Right hindlimb (tissue), 1 donor: ENCODE measurements around the gene HPCA.

Experiments used
- DNase-seq: peaks from one replicate; pipeline ENCODE4 v3.0.0-alpha.2; 2018

HPCA gene

DNA sequence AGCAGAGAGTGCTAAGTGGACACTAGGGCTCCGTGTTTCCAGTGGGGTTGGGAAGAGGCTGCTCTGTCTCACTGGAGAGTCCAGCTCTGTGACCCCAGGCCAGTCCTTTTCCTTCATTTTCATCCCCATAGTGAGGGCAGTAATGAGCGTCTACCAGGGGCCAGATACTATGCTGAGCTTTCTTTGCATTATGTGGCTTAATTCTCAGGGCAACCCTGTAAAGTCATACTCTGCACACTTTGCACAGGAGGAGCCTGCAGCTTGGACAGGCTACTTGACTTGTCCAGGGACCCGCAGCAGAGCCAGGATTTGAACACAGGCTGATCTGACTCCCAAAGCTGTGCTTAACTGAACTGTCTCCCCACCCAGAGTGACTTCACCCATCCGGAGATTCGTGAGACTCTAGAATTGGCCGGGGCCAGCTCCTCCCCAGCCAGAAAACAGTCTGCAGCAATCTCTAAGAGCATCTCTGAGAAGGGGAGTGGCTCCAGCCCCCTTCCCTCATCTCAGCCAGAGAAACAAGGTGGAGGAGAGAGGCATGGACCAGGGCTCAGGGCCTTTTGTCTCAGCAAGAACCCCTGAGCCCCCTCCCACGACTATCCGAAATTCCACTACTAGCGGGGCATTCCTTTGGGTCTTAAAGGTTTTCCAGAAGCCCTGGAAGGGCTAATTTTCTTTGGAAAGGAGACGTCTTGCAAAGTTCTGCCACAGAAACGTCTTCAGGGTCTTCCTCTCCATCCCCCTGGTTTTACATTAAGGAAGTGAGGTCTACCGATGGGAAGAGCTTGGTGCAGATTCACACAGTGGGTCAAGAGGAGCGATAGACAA, 14.7 kb upstream of the HPCA start:
- DNase-seq = peak; percentile 81

DNA sequence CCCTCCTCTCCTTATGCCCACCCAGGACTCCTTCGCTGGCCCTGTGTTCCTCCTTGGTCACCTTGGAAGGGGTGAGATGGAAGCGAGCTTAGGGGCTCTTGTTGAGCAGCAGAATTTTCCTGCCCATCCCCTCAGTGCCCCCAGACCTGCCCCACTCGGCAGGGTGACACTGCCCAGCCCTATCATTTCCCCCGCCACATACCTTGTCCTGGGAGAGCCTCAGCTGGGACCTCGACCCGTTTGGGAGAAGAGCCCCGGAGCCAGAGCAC, 14.2 kb upstream of the HPCA start:
- no peak for DNase-seq

DNA sequence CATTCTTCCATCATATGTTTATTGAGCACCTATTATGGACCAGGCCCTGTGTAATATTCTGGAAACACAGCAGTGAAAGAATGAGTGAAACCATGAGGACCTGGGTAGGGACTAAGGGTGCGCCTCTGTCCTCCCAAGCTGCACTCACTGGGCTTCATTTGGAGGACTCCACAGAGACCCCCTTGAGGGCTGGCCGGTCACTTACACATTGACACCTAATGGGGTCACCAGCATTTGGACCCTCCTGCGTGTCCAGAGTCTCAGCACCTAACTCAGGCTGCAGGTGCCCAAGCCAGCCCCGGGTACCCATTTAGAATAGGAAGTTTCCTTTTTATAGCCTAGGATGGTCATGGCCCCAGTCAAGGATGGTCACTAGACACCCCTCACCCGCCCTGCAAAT, 12.8 kb upstream of the HPCA start:
- peak; percentile 19 for DNase-seq

DNA sequence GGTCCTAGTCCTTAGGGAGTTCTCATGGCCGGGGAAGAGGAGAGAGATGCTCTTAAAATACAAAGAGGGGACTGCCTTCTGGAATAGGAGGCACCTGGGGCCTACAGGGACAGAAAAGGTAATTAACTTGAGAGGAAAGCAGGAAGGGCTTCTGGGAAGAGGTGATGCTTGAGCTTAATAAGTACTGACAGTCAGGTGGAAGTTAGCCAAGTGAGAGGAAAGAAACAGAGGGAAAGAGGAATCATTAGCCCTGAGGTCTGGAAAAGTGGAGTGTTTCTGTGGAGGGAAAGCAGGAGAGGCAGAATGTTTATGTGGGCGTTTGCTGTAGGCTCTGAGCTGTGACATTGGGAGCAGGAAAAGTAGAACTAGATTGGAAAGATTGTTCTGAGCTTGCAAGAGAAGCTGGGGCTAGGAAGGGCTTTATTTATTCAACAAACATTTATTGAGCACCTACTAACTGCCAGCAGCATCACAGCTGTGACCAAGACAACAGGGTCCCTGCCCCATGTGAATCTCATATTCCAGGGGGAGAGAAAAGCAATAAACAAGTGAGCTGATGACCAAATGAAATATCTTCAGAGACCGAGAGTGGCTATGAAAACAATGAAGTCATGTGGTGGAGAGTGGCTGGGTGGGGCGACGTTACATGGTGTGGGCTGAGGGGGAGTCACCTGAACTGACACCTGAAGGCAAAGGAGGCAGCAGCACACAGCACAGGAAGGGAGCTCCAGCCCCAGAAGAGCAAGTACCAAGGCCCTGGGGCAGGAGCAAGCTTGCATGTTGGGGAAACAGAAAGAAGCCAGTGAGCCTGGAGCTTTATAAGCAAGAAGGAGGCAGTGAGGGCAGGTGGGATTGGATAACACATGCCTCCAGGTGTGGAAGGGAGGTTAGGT, 11.2 kb upstream of the HPCA start:
- DNase-seq = peak; percentile 7

DNA sequence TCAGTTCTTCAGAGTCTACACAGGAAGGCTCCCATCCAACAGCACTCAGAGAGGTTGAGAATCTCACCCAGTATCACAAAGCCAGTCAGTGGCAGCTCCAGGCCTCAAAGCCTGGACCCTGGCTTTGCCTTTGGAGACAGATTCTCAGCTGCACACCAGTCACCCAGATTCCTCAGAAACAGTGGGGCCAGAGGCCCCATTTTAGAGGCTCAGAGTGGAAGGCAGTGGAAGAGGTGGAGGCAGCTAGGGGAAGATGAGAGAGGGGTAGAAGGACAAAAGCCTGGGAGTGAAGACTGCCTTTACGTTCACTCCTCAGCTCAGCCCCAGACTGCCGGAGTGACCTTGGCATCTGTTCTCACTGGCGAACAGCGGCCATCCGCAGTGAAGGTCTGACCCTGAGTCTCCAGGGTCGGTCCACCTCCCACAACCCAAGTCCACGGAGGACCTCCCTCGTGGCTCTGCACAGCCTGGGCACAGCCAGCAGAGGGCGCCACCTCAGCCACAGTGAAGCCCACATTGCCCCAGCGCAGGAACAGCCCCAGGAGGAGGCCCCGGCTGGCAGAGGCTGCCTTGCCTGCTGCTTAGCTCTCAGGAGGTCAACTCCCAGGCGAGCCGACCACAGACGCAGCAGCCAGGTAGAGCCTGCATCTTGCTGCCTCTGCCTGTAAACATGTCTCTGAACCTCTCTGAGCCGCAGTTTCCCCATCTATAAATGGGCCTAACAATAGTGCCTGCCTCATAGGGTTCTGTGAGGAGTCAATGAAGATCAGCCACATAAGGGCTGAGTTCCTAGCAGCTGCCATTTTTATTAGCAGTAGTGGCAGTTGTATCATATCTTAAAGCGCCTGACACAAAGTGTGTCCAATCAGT, 9.7 kb upstream of the HPCA start:
- DNase-seq = peak; percentile 59

DNA sequence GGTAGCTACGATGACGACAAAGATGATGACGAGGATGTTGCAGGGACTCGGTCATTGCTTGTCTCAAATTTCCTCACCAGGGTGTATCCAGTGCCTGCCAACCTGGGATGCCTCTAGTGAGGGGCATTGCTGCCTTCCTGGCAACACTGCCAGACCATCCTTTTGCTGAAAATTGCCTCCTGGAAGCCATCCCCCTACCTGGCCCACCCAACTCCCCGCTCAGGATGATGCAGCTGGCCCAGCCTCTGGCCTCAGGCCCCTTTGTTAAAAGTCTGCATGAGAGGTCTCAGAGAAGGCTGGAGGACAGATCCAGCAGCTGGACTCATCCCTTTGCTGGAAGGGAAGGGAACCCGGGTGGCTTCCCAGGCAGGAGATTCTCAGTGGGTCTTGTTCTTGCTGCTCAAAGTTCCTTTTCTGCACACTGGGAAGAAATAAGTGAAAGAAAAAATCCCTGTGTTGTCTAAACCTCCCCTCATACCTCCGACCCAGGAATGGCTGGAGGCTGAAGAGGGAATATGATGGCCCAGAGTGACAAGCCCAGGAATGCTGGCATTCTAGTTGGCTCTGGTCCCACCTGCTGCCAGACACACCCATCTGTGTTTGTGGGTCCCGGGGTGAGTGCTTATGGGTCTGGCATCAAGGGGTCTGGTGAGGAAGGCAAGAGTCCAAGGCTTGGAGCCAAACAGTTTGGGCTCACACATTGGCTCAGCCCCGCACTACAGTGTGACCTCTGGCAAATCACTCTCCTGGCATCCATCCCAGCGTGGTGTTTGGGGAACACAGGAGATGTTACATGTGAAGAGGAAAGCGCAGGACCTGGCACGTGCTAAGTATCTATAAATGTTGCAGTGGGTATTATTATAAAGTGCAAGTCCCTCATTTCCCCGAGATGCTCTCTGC, 8.8 kb upstream of the HPCA start:
- peak; percentile 43 for DNase-seq

DNA sequence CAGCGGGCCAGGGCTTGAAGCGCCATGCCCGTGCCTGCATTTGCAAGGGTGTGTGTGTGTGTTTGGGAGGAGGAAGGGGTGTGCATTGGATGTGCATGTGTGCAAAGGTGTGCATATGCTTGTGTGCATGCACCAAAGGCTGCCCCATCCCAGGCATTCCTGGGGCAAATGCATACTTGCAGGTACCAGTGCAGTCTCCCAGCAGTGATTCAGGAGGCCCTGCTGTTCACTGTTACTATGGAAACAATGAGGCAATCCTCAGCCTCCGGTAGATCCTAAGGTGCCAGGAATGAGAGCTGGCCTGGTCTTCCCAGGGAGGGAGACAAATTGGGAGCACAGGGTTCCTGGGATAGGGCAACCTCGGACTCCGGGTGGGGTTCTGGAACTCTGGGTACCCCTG, 8.1 kb upstream of the HPCA start:
- DNase-seq = peak; percentile 17

DNA sequence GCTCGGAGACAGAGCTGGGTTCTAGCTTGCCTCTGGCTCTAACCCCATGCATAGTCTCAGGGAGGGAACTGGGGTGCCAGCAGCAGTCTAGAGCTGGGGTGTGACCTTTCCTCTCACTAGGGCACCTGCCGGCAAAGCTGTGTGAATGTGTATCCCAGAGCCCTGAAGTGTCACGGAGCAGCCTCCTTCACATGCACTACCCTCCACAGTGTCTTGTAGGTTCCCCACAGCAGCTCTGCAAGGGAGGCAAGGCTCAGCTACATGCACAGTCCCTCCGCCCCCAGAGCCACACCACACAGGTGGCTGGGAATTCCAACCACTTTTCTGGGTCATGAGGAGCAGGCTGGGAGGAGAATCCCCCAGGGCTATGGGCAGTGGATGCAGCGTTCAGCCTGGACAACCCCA, 7.7 kb upstream of the HPCA start:
- DNase-seq = peak; percentile 9

DNA sequence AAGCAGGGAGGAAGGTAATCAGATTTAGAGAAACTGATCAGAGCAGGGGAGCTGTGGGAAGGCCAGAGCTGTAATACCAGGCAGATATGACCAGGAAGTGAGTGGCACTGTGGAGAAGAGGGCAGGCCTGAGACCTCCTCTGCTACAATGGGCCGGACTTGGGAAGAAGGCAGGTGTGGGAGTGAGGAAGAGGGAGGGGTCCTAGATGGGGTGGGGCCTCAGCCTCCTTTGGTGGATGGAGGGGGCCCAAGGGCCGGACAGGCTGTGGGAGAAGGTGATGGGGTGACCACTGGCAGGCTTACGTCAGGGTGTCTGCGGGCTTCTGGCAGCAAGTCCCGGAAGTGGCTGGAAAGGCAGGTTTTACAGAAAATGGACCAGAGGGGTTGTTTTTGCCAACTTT, 5.0 kb upstream of the HPCA start:
- no peak for DNase-seq

DNA sequence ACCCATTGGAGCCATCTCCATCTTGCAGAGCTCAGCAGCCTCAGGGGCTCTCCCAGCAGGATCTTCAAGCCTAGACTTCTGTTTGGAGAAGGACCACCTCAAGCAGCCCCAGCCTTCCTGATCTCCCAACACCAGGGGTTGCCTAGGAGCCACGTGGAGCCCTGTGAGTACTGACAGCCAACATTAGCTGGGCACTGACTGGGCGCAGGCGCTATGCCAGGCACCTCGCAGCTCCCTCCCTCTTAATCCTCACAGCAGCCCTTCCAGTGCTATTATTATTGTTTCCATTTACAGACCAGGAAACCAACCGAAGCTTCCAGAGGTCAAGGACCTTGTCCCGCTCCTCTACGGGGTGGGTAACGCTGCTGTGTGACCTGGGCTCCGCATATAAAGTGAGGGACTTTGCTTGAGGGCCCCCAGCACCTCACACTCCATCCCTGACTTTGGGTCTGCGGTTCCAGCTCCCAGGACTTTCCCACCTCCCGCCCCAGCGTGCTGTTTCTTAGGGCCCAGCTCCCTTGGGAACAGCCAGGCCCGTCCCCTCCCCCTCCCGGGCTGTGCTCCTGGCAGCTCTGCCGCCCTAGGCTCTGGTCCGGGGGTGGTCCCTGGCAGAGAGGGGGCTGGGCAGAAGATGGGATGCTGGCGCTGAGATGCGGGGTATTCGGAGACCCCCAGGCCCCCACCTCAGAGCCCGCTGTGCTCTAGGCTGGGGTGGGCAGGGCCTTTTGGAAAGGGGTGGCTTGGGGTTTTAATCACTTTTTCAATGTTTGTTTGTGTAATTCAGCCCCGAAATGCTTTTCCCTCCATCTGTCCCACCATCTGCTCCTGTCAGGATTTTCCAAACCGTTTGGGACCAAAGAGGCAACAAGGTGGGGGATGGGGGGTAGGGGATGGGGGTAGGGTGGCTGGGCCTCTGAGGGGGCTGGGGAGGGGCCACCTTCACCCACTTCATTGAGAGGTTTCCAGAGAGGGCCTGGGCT, 4.1 kb upstream of the HPCA start:
- DNase-seq = no peak

DNA sequence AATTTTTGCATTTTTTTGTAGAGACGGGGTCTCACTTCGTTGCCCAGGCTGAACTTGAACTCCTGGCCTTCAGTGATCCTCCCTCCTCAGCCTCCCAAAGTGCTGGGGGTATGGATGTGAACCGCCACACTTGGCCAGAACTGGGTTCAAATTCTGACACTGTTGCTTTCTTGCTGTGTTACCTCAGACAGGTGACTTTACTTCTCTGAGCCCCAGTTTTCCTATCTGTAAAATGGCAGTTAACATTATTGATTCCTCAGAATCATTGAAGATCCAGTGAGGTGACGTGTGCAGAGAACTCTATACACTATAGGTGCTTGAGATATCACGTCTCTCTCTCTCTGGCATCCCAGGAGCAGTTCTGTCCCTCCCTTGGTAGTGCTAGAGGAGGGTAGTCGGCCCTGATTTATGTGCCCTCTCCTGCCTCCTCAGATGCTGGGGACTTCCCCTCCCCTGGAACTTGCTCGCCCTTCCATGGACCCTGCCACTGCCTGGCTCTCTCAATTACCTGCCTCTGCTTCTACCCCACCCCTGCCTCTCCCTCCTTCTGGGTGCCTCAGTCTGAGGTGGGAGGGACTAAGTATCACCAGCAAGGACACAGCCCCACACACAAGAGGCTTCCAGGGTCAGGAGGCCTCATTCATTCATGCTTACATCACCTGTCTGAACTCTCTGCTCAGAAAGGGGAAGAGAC, 2.8 kb upstream of the HPCA start:
- DNase-seq = no peak

DNA sequence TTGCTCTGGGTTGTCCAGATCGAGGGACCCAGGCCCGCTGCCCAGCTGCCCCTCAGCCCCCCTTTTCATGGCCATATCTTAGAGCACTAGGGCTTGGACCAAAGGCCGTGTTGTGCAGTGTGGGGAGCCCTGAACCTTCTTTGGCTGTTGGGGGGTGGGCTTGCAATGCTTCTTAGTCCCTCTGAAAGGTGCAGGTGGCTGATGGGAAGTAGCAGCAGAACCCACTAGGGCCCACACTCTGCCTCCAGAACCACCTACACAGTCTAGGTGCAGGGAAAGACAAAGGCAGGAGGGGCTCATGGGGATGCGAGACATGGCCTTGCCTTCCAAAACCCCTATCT, 2.3 kb upstream of the HPCA start:
- DNase-seq = no peak

DNA sequence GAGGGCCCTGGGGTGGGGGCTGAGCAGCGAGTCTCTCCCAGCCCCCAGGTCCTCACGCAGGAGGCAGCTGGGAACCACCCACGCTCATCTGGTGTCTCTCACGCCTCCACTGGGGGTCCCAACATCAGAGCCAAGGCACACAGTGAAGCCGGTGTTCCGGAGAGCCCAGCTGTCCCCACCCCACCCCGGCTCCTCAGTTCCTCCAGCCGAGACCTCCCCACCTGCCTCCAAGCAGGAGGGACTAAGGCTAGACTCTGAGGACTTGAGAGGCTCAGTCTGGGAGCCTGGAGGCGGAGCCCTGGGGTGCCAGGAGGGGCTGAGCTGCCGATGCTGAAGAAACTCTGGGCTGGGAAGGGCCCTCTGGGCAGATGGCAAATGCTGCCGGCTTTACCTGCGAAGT, 1.6 kb upstream of the HPCA start:
- DNase-seq = no peak

DNA sequence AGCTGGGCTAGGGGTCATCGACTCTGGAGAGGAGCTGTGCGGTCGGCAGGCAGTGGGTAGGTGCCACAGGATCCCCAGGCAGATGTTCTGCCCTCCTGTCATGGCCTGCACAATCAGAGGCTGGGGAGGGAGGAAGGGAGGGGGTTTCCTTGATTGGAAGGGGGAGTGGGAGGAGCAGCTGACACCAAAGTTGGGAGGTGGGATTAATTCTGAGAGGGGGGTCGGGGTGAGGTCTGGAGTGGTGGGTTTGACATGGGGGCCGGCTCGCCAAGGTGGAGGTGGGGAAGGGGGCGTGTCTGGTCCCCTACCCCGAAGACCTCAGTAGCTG, 651 bp upstream of the HPCA start:
- no peak for DNase-seq

DNA sequence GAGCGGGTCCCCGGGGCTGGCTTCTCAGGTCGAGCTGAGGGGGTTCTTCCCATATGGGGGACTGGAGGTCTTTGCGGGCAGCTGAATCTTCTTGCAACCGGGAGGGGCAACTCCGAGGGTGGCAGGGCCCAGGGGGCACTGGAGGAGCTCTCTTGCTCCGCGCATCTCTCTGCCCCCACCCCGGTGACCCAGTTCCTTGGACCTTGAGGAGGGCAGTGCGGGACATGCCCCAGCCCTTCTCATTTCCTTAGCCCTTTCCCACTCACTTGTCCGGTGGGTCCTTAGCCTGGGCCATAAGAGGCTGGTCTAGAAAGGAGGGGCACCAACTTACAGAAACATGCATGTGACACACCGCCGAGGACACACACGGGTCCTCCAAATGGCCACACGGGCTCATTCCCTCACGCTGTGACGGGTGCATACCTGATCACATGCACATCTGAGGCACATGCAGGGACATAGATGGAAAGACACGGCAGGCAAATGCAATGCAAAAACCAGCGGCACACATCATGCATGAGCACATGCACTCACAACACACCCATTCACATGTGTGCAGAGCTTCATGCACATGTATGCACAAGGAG, 630 bp downstream of the HPCA start:
- no peak for DNase-seq

DNA sequence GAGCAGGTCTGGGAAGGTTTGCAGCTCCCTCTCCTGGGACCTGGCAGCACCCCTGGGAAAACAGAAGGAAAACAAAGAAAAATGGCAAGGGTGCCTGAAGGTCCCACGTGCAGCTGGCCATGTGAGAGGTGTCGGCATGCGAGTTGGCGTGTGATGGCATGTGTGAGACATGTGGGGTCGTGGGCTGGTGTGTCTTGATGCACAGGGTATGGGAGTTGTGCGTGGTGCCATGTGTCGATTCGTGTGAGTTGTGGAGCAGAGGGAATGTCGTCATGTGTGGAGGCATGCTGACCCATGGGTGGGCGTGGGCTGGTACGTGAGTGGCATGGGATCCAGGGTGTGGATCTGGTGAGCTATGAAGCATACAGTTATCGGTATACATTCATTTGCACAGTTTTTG, 1.3 kb downstream of the HPCA start:
- DNase-seq = no peak

DNA sequence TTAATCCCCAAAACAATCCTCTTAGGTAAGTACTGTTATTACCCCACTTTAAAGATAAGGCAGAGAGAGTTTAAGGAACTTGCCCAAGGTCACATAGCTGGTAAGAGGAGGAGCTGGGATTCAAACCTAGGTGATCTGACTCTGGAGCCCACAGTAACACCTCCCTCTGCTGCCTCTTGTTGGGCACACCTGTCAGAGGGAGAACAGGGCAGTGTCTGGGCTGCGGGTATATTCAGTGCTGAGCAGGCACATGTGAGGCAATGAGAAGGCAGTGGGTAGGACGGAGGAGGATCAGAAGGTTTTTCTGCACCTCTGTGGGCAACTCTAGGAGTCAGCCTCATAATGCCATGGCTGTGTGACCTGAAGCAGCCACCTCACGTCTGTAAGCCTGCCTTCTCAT, 1.8 kb downstream of the HPCA start:
- DNase-seq = no peak

DNA sequence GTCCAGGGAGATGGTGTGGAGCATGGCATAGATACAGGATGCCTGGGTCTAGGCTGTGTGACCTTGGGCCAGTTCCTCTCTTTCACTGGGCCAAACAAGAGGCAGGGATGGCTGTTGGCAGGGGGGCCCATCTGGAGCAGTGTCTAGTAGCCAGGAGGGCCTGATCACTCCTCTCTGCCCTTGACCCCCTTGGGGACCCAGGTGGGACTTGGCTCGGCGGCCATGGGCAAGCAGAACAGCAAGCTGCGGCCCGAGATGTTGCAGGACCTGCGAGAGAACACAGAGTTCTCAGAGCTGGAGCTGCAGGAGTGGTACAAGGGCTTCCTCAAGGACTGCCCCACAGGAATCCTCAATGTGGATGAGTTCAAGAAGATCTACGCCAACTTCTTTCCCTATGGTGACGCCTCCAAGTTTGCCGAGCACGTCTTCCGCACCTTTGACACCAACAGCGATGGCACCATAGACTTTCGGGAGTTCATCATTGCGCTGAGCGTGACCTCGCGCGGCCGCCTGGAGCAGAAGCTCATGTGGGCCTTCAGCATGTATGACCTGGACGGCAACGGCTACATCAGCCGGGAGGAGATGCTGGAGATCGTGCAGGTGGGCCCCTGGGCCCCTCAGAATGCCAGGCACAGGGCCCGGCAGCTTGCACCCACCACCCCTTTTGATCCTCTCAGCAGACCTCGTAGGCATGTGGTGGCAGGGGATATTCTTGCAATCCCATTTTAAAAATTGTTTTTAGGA, 2.6 kb downstream of the HPCA start:
- DNase-seq = no peak

DNA sequence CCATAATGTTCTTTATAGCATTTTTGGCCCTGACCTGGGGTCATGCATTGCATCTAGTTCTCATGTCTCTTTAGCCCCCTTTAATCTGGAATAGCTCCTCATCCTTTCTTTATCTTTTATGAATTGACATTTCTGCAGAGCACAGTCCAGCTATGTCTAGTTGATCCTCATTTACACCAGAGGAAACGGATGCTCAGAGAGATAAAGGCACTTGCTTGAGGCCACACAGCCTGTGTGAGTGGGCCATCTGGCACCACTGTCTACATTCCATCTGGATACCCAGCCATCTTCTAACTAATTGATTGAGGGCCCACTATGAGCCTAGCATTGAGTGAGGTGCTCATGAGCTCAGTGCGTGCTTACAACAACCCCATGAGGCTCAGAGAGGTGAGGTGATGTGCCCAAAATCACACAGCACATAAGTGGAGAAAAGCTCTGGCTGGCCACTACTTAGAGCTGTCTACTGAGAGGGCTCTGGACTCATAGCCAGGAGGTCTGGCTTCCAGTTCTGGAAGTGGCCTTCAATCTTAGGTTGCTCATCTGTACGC, 3.5 kb downstream of the HPCA start:
- DNase-seq = no peak
